Lung (tissue), 12 donors: ENCODE results near the gene LGR6. TPM values are rescaled to one million over a fixed set of nuclear protein-coding genes. Genes with fewer than 3 reads are reported as not detected.

ENCODE experiments used
- ATAC-seq: fragments of 200-7000 bp; cut with Tn5 transposase; one replicate; pipeline ENCODE4 v1.9.1; 2020; ENCODE audit warnings: moderate number of reproducible peaks; ENCODE audit not compliant: insufficient read depth, low FRiP score
- DNase-seq, 3 donors: peaks; one replicate each; pipeline ENCODE4 v3.0.0-alpha.2; 2013 to 2017
- H3K27ac ChIP-seq, 2 donors: one replicate each; pipeline ENCODE4 v1.5.1; 2013; ENCODE audit warnings: mild to moderate bottlenecking in 2 of 2, moderate library complexity in 2 of 2, control low read depth in 1 of 2, inconsistent platforms in 1 of 2, low read depth in 1 of 2, low read length in 1 of 2
- H3K27me3 ChIP-seq, 3 donors: one replicate each; pipeline ENCODE4 v1.5.1; 2013; ENCODE audit warnings: low read length in 2 of 3; ENCODE audit not compliant: control insufficient read depth in 3 of 3, insufficient read depth in 3 of 3
- H3K36me3 ChIP-seq, 4 donors: one replicate each; pipeline ENCODE4 v1.5.1; 2013; ENCODE audit warnings: low read length in 4 of 4, mild to moderate bottlenecking in 1 of 4, moderate library complexity in 1 of 4; ENCODE audit not compliant: control insufficient read depth in 4 of 4, insufficient read depth in 4 of 4
- H3K4me1 ChIP-seq, 5 donors: one replicate each; pipeline ENCODE4 v1.5.1; 2013; ENCODE audit warnings: low read length in 5 of 5, mild to moderate bottlenecking in 2 of 5, moderate library complexity in 1 of 5; ENCODE audit not compliant: control insufficient read depth in 5 of 5, insufficient read depth in 5 of 5
- H3K4me3 ChIP-seq: one replicate; pipeline ENCODE4 v1.5.1; 2013; ENCODE audit warnings: mild to moderate bottlenecking, control low read depth, moderate library complexity
- H3K9ac ChIP-seq, 2 donors: one replicate each; pipeline ENCODE4 v1.5.1; 2013; ENCODE audit warnings: low read length in 2 of 2, control low read depth in 1 of 2; ENCODE audit not compliant: insufficient read depth in 1 of 2
- H3K9me3 ChIP-seq, 4 donors: one replicate each; pipeline ENCODE4 v1.5.1; 2013; ENCODE audit warnings: low read length in 3 of 4, mild to moderate bottlenecking in 1 of 4, moderate library complexity in 1 of 4; ENCODE audit not compliant: control insufficient read depth in 4 of 4, insufficient read depth in 3 of 4
- CTCF ChIP-seq: IDR thresholded peaks from 2 replicates; pipeline ENCODE4 v1.5.1; 2012; ENCODE audit warnings: mild to moderate bottlenecking; ENCODE audit errors: control extremely low read depth, extremely low read depth
- WGBS, 2 donors: extraction: QIAGEN DNeasy Blood & Tissue Kit; methylation state at CpG; one replicate each; pipeline ENCODE4 v1.1.7; 2013; 5-methylcytosine and 5-hydroxymethylcytosine counted together
- polyA plus RNA-seq, 2 donors: library from polyadenylated mRNA; stranded (reverse); fragments of 200-250 nt; gene quantifications; one replicate each; pipeline ENCODE4 v1.2.1, GENCODE V29; 2013
- total RNA-seq, 2 donors: library from RNA; depleted of rRNA in 1 of 2; stranded (reverse); fragments of >200 nt in 1 of 2; gene quantifications; one replicate each; pipeline ENCODE4 v1.2.1, GENCODE V29; 2014 to 2021
- donor health status: control.
- donor health status: control.
- donor health status: Bipolar disorder and iron deficiency.
- donor health status: healthy.
- donor health status: DM: yes; HTN: yes; CAD: no.

LGR6 gene
- total and polyA plus RNA-seq, 4 donors, result 0.57 to 4.1 (median 1.3) TPM

- DNase-seq (no peak), ATAC-seq (no peak)
- no peaks in the 10 kb centered on the region for H3K27me3 ChIP-seq
- H3K27ac ChIP-seq, result no peak overlapping the region
- no peaks in the 10 kb centered on the region for H3K9me3 ChIP-seq
- H3K4me1 ChIP-seq, result no peaks in the 10 kb centered on the region
- 73 to 76% methylated on average over 8 of the region's 8 CpGs for WGBS, 2 donors
- TF ChIP-seq CTCF, result no peak
- no peak overlapping the region for H3K9ac ChIP-seq
- H3K4me3 ChIP-seq, result no peak overlapping the region
- no peaks in the 10 kb centered on the region for H3K36me3 ChIP-seq
Observed at GRCh38 chr1:202230939-202231645, 37.5 kb downstream of the LGR6 start.

GRCh38 chr1:202233171-202233570 is 39.6 kb downstream of the LGR6 start:
- DNase-seq (no peak), ATAC-seq (no peak)
- no peak overlapping the region for H3K4me3 ChIP-seq
- H3K4me1 ChIP-seq, result no peaks in the 10 kb centered on the region
- H3K27me3 ChIP-seq, result peaks cover 0 to 5% (median 0%) of the 10 kb centered on the region in 3 donors
- no peak for TF ChIP-seq CTCF
- no peak overlapping the region for H3K9ac ChIP-seq
- 80 to 82% methylated on average over 4 of the region's 4 CpGs for WGBS, 2 donors
- no peak overlapping the region for H3K27ac ChIP-seq
- no peaks in the 10 kb centered on the region for H3K36me3 ChIP-seq
- H3K9me3 ChIP-seq, result no peaks in the 10 kb centered on the region

- Histone ChIP-seq H3K4me1 (no peaks in the 10 kb centered on the region), H3K9ac (no peak overlapping the region), H3K4me3 (no peak overlapping the region), H3K9me3 (no peaks in the 10 kb centered on the region), H3K36me3 (no peaks in the 10 kb centered on the region), H3K27ac (no peak overlapping the region), H3K27me3 (peaks cover 0 to 5% (median 0%) of the 10 kb centered on the region in 3 donors)
- ATAC-seq (no peak), DNase-seq (no peak)
- 86 to 97% methylated on average over 2 of the region's 2 CpGs for WGBS, 2 donors
- TF ChIP-seq CTCF, result no peak
Observed at GRCh38 chr1:202233804-202234203, 40.2 kb downstream of the LGR6 start.
